Lower lobe of right lung (tissue), 2 donors: ENCODE data around the gene WSCD1. TPM values are rescaled to one million over a fixed set of nuclear protein-coding genes. Genes with fewer than 3 reads are reported as not detected.

Experiments
- ATAC-seq, 2 donors: fragments of 200-7000 bp; cut with Tn5 transposase; one replicate each; pipeline ENCODE4 v1.9.1; 2020 to 2022; ENCODE audit warnings: mild to moderate bottlenecking in 2 of 2, moderate library complexity in 2 of 2
- DNase-seq: peaks from one replicate; pipeline ENCODE4 v3.0.0-alpha.2; 2020
- H3K27ac ChIP-seq: fragments of 200-600 bp; one replicate; pipeline ENCODE4 v1.8.0; 2022
- H3K27me3 ChIP-seq: fragments of 200-600 bp; one replicate; pipeline ENCODE4 v1.8.0; 2022; ENCODE audit warnings: low read depth
- H3K36me3 ChIP-seq: fragments of 200-600 bp; one replicate; pipeline ENCODE4 v1.8.0; 2022; ENCODE audit warnings: mild to moderate bottlenecking
- H3K4me1 ChIP-seq: fragments of 200-600 bp; one replicate; pipeline ENCODE4 v1.8.0; 2022
- H3K4me3 ChIP-seq: fragments of 200-600 bp; one replicate; pipeline ENCODE4 v1.8.0; 2022; ENCODE audit warnings: mild to moderate bottlenecking
- H3K9me3 ChIP-seq: fragments of 200-600 bp; one replicate; pipeline ENCODE4 v1.8.0; 2022
- intact Hi-C: fragments of 100-400 bp; cut with DNase I; formaldehyde crosslinking; loops from one replicate; pipeline ENCODE4 v1.11.0; 2022
- total RNA-seq: library from RNA; stranded (reverse); fragmentation: NEBNext Ultra II Directional; extraction: Animal tissue kit (Norgen Biotek cat#: 25700); gene quantifications from one replicate; pipeline ENCODE4 v1.2.1, GENCODE V29; 2021
- TF ChIP-seq, protein P1 (sequence below): fragments of 200-600 bp; IDR thresholded peaks from one replicate; pipeline ENCODE4 v1.8.0; 2022; ENCODE audit warnings: antibody characterized with exemption, mild to moderate bottlenecking
- donor health status: DM: no; HTN: yes; CAD: no; lungs with severe emphysema.

The WSCD1 gene
- total RNA-seq, 1 donor from 2014 or later, result 3.6 TPM

DNA sequence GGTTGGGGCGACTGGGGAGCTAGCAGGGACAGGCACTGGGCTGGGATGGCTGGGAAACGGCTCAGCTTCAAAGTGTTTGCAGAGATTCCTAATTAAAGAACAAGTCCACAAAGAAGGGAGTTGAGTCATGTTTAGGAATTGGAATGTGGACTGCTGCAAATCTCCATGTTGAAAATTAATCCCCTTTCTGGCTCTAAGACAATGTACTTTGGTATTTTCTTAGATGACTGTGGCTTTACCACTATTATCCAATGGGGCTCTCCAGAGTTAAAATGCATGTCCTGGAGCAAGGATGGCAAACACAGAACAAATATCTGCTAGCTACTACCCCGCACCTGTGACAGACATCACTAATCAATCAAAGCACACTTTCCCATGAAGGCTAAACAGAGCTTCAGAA lies 22.2 kb upstream of the WSCD1 start:
- Histone ChIP-seq H3K4me1 (no peaks in the 10 kb centered on the region), H3K9me3 (no peaks in the 10 kb centered on the region), H3K4me3 (no peak overlapping the region), H3K27ac (no peak overlapping the region), H3K27me3 (no peaks in the 10 kb centered on the region), H3K36me3 (no peaks in the 10 kb centered on the region)
- TF ChIP-seq, protein P1, sequence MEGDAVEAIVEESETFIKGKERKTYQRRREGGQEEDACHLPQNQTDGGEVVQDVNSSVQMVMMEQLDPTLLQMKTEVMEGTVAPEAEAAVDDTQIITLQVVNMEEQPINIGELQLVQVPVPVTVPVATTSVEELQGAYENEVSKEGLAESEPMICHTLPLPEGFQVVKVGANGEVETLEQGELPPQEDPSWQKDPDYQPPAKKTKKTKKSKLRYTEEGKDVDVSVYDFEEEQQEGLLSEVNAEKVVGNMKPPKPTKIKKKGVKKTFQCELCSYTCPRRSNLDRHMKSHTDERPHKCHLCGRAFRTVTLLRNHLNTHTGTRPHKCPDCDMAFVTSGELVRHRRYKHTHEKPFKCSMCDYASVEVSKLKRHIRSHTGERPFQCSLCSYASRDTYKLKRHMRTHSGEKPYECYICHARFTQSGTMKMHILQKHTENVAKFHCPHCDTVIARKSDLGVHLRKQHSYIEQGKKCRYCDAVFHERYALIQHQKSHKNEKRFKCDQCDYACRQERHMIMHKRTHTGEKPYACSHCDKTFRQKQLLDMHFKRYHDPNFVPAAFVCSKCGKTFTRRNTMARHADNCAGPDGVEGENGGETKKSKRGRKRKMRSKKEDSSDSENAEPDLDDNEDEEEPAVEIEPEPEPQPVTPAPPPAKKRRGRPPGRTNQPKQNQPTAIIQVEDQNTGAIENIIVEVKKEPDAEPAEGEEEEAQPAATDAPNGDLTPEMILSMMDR, result no peak
- intact Hi-C loops, result no loop called here
- no peak for ATAC-seq
- DNase-seq, result no peak

DNA sequence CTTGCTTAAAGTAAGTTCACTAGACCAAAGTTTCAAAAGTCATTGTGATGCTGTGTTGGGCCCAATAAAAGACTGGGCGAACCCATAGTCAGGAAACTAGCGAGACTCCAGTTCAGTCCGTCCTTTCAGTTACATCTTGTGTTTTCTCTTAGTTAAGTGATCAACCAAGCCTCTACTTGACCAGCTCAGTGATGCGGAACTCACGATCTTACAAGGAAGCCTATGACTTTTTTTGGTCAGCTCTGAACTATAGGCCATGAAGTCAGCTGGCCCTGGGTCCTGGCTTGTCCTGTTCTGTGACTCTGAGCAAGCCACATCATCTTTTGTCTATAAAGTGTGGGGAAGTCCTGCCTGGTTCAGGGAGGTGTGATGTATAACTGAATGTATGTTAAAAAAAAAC lies 21.7 kb upstream of the WSCD1 start:
- no peak for ATAC-seq
- TF ChIP-seq, protein P1, result no peak
- Histone ChIP-seq H3K27me3 (no peaks in the 10 kb centered on the region), H3K36me3 (no peaks in the 10 kb centered on the region), H3K27ac (no peak overlapping the region), H3K4me3 (no peak overlapping the region), H3K9me3 (no peaks in the 10 kb centered on the region), H3K4me1 (no peaks in the 10 kb centered on the region)
- DNase-seq, result no peak
- intact Hi-C loops, result no loop called here

DNA sequence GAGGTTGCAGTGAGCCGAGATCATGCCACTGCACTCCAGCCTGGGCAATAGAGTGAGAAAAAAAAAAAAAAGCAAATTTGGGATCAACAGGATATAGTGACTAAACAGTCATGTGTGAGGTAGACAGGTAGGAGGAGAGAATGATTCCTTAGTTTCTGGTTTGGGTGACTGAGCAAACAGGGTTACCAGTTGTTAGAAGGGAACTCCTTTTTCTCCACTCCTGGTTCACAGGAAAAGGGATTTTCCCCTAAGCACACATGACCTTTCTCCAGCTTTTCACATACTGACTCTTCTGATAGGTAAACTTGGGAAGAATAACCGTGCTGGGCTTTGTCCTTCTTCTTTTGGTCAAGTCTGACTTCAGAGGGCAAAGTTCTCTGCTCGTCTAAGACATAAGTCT lies 17.3 kb upstream of the WSCD1 start:
- Histone ChIP-seq H3K9me3 (no peaks in the 10 kb centered on the region), H3K4me3 (no peak overlapping the region), H3K27ac (no peak overlapping the region), H3K4me1 (no peaks in the 10 kb centered on the region), H3K36me3 (no peaks in the 10 kb centered on the region), H3K27me3 (peaks cover 4% of the 10 kb centered on the region)
- DNase-seq (no peak), ATAC-seq (no peak)
- TF ChIP-seq, protein P1, result no peak
- intact Hi-C loops, result no loop called here

DNA sequence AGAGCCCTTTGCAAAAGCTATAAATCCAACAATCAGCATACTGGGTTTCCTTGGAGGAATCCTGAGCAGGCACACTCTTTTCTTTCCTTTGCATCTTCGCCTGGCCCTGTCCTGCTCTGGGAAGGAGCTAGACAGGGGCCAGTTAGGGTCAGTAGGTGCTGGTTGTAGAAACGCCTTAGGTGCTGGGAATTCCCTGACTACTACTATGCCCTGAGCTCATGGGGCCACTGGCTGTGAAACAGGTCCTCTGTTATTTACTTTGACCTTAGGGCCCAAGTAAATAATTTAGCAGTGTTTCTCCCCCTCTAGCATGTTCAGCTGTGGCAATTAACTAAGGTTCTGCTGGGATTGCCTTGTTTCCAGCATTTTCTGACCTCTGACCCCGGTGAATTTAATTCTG lies 15.8 kb upstream of the WSCD1 start:
- H3K36me3 ChIP-seq, result no peaks in the 10 kb centered on the region
- ATAC-seq (no peak), DNase-seq (no peak)
- peaks cover 4% of the 10 kb centered on the region for H3K27me3 ChIP-seq
- no peaks in the 10 kb centered on the region for H3K9me3 ChIP-seq
- TF ChIP-seq, protein P1, result no peak
- no peak overlapping the region for H3K4me3 ChIP-seq
- no peak overlapping the region for H3K27ac ChIP-seq
- H3K4me1 ChIP-seq, result no peaks in the 10 kb centered on the region
- intact Hi-C loops, result no loop called here

DNA sequence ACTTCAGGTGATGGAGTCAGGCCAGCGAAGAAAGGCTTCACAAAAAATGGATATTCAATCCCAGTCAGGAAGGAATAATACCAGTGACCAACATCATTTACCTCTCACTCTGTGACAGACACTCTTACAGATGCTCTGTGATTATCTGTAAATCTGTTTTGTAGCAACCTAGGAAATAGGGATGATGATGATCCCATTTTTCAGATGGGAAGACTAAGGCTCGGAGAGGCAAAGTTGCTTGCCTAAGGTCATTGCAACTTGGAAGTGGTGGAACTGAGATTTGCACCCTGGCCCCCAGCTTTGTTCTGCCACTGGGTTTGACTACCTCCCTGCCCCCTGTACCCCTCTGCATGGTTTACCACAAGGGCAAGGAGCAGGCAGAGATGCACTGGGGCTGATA lies 14.1 kb upstream of the WSCD1 start:
- Histone ChIP-seq H3K36me3 (no peaks in the 10 kb centered on the region), H3K9me3 (no peaks in the 10 kb centered on the region), H3K4me1 (no peaks in the 10 kb centered on the region), H3K4me3 (no peak overlapping the region), H3K27ac (no peak overlapping the region), H3K27me3 (peaks cover 4% of the 10 kb centered on the region)
- DNase-seq (no peak), ATAC-seq (no peak)
- TF ChIP-seq, protein P1, result no peak
- intact Hi-C loops, result no loop called here

DNA sequence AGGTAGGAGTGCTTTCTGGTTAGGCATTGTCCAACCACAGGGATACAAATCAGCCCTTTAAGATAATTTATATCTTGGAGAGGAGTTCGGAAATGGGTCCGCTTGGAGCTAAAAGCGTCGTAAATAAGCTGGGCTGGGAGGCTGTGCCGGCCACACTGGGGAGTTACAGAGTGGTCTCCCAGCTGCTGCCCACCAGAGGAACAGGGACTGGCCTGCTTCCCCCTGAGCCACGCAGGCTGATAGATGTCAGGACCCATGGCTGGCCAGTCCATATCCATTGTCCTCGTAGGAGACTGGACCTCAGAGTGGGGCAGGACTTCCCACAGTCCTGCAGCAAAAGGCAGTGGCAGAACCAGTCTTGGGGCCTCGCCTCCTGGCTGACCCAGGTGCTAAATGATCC lies 12.6 kb upstream of the WSCD1 start:
- no peak for ATAC-seq
- TF ChIP-seq, protein P1, result no peak
- no peaks in the 10 kb centered on the region for H3K36me3 ChIP-seq

More for the DNA sequence above, 12.6 kb upstream of the WSCD1 start:
- H3K9me3 ChIP-seq, result no peaks in the 10 kb centered on the region
- no peak for DNase-seq
- intact Hi-C loops, result no loop called here
- peaks cover 4% of the 10 kb centered on the region for H3K27me3 ChIP-seq
- H3K27ac ChIP-seq, result no peak overlapping the region
- H3K4me3 ChIP-seq, result no peak overlapping the region
- H3K4me1 ChIP-seq, result no peaks in the 10 kb centered on the region
